ENCODE measurements around the gene PRDX2. TPM values are rescaled to one million over a fixed set of nuclear protein-coding genes. Genes with fewer than 3 reads are reported as not detected.

Gene PRDX2
- total and polyA plus RNA-seq, 2 donors (not counting 3 experiments of a cell fraction or from before 2014, with no cell fraction given) = 247 to 492 TPM

- H3K27ac ChIP-seq (ENCODE audit: insufficient read depth, low read depth, low read length) = no peak overlapping the region
Observed at GRCh38 chr19:12787458-12787857, 14.1 kb downstream of the PRDX2 start.

DNA sequence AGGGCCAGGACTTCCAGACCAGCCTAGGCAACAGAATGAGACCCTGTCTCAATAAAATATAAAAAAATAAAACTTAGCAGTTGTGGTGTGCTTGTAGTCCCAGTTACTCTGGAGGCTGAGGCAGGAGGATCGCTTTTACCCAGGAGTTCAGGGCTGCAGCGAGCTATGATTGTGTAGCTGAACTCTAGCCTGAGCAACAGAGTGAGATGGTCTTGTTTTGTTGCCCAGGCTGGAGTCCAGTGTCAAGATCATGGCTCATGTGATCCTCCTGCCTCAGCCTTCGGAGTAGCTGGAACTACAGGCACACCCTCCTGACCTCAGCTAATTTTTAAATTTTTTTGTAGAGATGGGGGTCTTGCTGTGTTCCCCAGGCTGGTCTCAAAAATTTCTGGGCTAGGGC lies 14.6 kb downstream of the PRDX2 start:
- dilution Hi-C loops (cut with MboI; ENCODE audit: extremely low pct_ligation_motif_present, low sequenced_read_pairs) = no loop called here
- H3K9me3 ChIP-seq (replicated peaks; ENCODE audit: control insufficient read depth, insufficient read depth, low read length) = no peaks in the 10 kb centered on the region
- TF ChIP-seq, protein P1, sequence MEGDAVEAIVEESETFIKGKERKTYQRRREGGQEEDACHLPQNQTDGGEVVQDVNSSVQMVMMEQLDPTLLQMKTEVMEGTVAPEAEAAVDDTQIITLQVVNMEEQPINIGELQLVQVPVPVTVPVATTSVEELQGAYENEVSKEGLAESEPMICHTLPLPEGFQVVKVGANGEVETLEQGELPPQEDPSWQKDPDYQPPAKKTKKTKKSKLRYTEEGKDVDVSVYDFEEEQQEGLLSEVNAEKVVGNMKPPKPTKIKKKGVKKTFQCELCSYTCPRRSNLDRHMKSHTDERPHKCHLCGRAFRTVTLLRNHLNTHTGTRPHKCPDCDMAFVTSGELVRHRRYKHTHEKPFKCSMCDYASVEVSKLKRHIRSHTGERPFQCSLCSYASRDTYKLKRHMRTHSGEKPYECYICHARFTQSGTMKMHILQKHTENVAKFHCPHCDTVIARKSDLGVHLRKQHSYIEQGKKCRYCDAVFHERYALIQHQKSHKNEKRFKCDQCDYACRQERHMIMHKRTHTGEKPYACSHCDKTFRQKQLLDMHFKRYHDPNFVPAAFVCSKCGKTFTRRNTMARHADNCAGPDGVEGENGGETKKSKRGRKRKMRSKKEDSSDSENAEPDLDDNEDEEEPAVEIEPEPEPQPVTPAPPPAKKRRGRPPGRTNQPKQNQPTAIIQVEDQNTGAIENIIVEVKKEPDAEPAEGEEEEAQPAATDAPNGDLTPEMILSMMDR (IDR thresholded peaks at IDR 0.05; ENCODE audit: extremely low read depth in 1 of 2, insufficient read depth in 1 of 2, low read depth in 1 of 2, low read length in 2 of 2) = no peak
- TF ChIP-seq MYC (IDR thresholded peaks at IDR 0.05; ENCODE audit: low read depth, low read length) (no peak), GATA2 (IDR thresholded peaks at IDR 0.05; ENCODE audit: insufficient read depth, insufficient read length, low read depth, low read length) (no peak), MAX (IDR thresholded peaks at IDR 0.05; ENCODE audit: insufficient read depth, insufficient read length) (no peak), POLR2AphosphoS5 (IDR thresholded peaks at IDR 0.05; ENCODE audit: insufficient read depth, low read depth, low read length) (no peak), FOS (IDR thresholded peaks at IDR 0.05; ENCODE audit: borderline replicate concordance, insufficient read depth, low read length) (no peak), POLR2A (IDR thresholded peaks at IDR 0.05; ENCODE audit: low read depth, low read length) (no peak), EZH2 (IDR thresholded peaks at IDR 0.05; ENCODE audit: borderline replicate concordance, low read depth, low read length, severe bottlenecking) (no peak), JUN (IDR thresholded peaks at IDR 0.05; ENCODE audit: borderline replicate concordance, insufficient read depth, insufficient read length, low read depth) (no peak)
- no peak overlapping the region for H2AFZ ChIP-seq (ENCODE audit: low read depth, low read length)
- no TSS peak for BruUV-seq (replicated peaks)
- ChIA-PET CTCF (interaction anchor here (1.7 to 4.7 kb wide), 2 partner anchors 9 kb away, joined by 7 to 48 read pairs; no protein-coding TSS in a partner anchor), POLR2A (no interaction called here)
- H3K9me1 ChIP-seq (replicated peaks; ENCODE audit: control insufficient read depth, extremely low read depth, insufficient read depth, low read length) = no peaks in the 10 kb centered on the region
- peaks cover 34% of the 10 kb centered on the region for H3K4me1 ChIP-seq (ENCODE audit: control insufficient read depth, extremely low read depth, insufficient read depth, low read length)
- FAIRE-seq (no peak), DNase-seq (ENCODE audit: low read depth, low spot score) (no peak)
- H3K9ac ChIP-seq (replicated peaks; ENCODE audit: extremely low read depth, insufficient read depth, low read length) = no peak overlapping the region
- no peaks in the 10 kb centered on the region for H3K27me3 ChIP-seq (ENCODE audit: control insufficient read depth in 2 of 2, insufficient read depth in 2 of 2, low read length in 2 of 2)
- no peak overlapping the region for H3K4me2 ChIP-seq (ENCODE audit: insufficient read depth, low read length)
- intact Hi-C loops (cut with micrococcal nuclease) = loop anchor here (10.0 kb wide), 1 partner anchor 148 kb away; the partner anchor contains the start of genes CALR and FARSA
- no peak overlapping the region for H3K4me3 ChIP-seq (replicated peaks in 1 of 3; ENCODE audit: insufficient read depth in 1 of 3, low read depth in 1 of 3, low read length in 3 of 3)
- peaks cover 3% of the 10 kb centered on the region for H3K79me2 ChIP-seq (ENCODE audit: control insufficient read depth, insufficient read depth, low read length)
- H3K36me3 ChIP-seq (ENCODE audit: control insufficient read depth in 2 of 2, extremely low read depth in 1 of 2, insufficient read depth in 2 of 2, low read length in 2 of 2) = no peaks in the 10 kb centered on the region
- no peak overlapping the region for H3K27ac ChIP-seq (ENCODE audit: insufficient read depth, low read depth, low read length)
- H4K20me1 ChIP-seq (replicated peaks; ENCODE audit: control insufficient read depth, extremely low read depth, insufficient read depth, low read length) = no peaks in the 10 kb centered on the region

More at GRCh38 chr19:12787458-12787857, 14.1 kb downstream of the PRDX2 start:
- H3K4me1 ChIP-seq (ENCODE audit: control insufficient read depth, extremely low read depth, insufficient read depth, low read length) = peaks cover 31% of the 10 kb centered on the region
- no peak for DNase-seq (ENCODE audit: low read depth, low spot score)
- intact Hi-C loops (cut with micrococcal nuclease) (loop anchor here (10.0 kb wide), 1 partner anchor 147 kb away; the partner anchor contains the start of genes CALR and FARSA), dilution Hi-C loops (cut with MboI; ENCODE audit: extremely low pct_ligation_motif_present, low sequenced_read_pairs) (no loop called here)
- CTCF ChIA-PET = interaction anchor here (1.3 to 4.7 kb wide), 3 partner anchors 9 to 27 kb away, joined by 3 to 48 read pairs (median 7); no protein-coding TSS in a partner anchor
- H3K4me3 ChIP-seq (replicated peaks in 1 of 3; ENCODE audit: insufficient read depth in 1 of 3, low read depth in 1 of 3, low read length in 3 of 3) = no peak overlapping the region
- BruUV-seq (replicated peaks) = no TSS peak
- no peaks in the 10 kb centered on the region for H3K9me3 ChIP-seq (replicated peaks; ENCODE audit: control insufficient read depth, insufficient read depth, low read length)
- H3K4me2 ChIP-seq (ENCODE audit: insufficient read depth, low read length) = no peak overlapping the region
- H4K20me1 ChIP-seq (replicated peaks; ENCODE audit: control insufficient read depth, extremely low read depth, insufficient read depth, low read length) = no peaks in the 10 kb centered on the region
- no peak overlapping the region for H3K9ac ChIP-seq (replicated peaks; ENCODE audit: extremely low read depth, insufficient read depth, low read length)
- no peaks in the 10 kb centered on the region for H3K9me1 ChIP-seq (replicated peaks; ENCODE audit: control insufficient read depth, extremely low read depth, insufficient read depth, low read length)
- POLR2A ChIA-PET = no interaction called here
- peaks cover 8% of the 10 kb centered on the region for H3K79me2 ChIP-seq (ENCODE audit: control insufficient read depth, insufficient read depth, low read length)
- no peak for FAIRE-seq
- H2AFZ ChIP-seq (ENCODE audit: low read depth, low read length) = no peak overlapping the region
- TF ChIP-seq POLR2A (IDR thresholded peaks at IDR 0.05; ENCODE audit: low read depth, low read length) (no peak), EZH2 (IDR thresholded peaks at IDR 0.05; ENCODE audit: borderline replicate concordance, low read depth, low read length, severe bottlenecking) (no peak), JUN (IDR thresholded peaks at IDR 0.05; ENCODE audit: borderline replicate concordance, insufficient read depth, insufficient read length, low read depth) (no peak)
- TF ChIP-seq, protein P1 (IDR thresholded peaks at IDR 0.05; ENCODE audit: extremely low read depth in 1 of 2, insufficient read depth in 1 of 2, low read depth in 1 of 2, low read length in 2 of 2) = no peak
- H3K36me3 ChIP-seq (ENCODE audit: control insufficient read depth in 2 of 2, extremely low read depth in 1 of 2, insufficient read depth in 2 of 2, low read length in 2 of 2) = no peaks in the 10 kb centered on the region
- H3K27me3 ChIP-seq (ENCODE audit: control insufficient read depth in 2 of 2, insufficient read depth in 2 of 2, low read length in 2 of 2) = no peaks in the 10 kb centered on the region

Data from endothelial cell of umbilical vein (primary cell).